NT2/D1 (cell line): Measurements from ENCODE around the gene PKHD1.

ENCODE experiments used
- SUZ12 ChIP-seq: IDR thresholded peaks from 2 replicates; pipeline ENCODE4 v1.6.1; 2011; ENCODE audit not compliant: insufficient read length, insufficient read depth; ENCODE audit errors: extremely low read depth
- YY1 ChIP-seq: IDR thresholded peaks from 2 replicates; pipeline ENCODE4 v1.6.1; 2011; ENCODE audit not compliant: insufficient read length, insufficient read depth
- ZNF274 ChIP-seq: IDR thresholded peaks from 2 replicates; pipeline ENCODE4 v1.6.1; 2011; ENCODE audit warnings: mild to moderate bottlenecking, low read depth, low read length

DNA sequence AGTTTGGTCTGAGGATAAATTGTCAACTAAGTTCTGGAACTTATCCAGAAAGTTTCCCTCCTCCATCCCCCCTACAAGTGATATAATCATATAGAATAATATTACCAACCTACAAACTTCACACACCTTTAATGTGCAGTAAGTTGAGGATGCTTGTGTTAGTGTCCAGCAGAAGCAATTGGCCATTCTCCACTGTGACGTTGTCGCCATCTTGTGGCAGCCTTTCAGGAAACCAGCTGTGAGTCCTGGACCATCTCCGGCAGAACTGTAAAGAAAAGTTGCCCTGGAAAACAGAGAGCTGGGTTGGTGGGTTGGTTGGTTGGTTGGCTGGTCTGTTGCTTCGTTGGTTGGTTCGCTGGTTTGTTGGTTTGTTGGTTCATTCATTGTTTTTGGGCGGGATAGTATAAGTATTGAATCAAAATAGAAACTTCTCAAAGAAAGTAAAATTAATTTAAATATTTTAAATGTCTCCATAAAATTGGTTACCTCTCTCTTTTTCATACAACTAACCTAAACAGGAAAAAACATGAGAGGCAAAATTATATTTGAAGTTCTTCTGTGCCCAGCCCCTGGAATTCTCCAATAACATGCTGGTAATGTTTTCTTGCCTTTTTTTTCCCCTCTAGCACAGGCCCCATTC lies 127.5 kb downstream of the PKHD1 start:
- TF ChIP-seq YY1, result no peak
- TF ChIP-seq ZNF274, result no peak
- no peak for TF ChIP-seq SUZ12
